ENCODE results near the gene WDR5.

Gene WDR5

DNA sequence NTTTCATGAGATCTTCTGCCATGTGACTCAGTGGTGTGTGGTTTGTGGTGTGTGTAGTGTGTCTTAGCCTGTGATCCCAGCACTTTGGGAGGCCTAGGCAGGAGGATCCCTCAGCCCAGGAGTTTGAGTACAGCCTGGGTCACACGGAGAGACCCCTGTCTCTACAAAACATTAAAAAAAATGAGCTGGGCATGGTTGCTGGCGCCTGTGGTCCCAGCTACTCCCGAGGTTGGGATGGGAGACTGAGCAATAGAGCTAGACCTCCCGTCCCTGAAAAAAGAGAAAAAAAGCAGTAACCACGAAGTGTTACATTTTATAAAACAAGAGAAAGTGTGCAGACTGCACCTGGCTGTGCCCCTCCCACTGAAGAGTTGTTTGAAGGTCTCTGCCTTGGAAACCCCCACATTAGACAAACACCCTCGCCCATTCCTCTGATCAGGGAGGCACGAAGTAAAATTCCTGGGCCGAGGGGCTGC, 49.7 kb downstream of the WDR5 start:
- in situ Hi-C loops (cut with MboI; ENCODE audit: low sequenced_read_pairs) = no loop called here

DNA sequence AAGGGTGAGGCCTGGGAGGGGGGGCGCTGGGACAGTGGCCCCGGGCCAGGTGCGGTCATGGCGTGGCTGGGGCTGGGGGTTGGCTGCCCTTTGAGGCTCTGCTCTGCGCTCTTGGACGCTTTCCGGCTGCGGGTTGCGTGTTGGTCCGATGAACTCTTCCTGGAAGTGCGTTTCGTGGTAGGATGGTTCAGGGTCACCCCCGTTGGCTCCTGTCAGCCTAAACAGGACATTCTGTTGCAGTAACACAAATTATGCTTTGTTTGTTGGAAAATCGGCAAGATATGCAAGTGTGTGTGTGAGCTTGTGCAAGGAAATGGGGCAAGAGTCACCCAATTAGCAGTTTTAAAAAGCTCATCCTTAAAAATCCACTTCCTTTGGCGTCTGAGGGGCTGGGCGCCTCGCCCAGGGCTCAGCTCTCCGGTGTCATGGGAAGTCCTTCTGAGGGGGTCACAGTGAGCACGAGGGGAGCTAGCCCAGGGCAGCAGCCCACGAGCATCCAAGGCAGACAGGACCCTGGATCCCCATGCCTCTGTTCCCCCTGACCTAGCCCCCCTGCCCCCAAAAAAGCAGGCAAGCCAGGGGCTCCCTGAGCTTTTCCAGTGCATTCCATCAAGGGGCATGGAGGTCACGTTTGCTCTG, 50.7 kb downstream of the WDR5 start:
- in situ Hi-C loops (cut with MboI; ENCODE audit: low sequenced_read_pairs) = no loop called here

DNA sequence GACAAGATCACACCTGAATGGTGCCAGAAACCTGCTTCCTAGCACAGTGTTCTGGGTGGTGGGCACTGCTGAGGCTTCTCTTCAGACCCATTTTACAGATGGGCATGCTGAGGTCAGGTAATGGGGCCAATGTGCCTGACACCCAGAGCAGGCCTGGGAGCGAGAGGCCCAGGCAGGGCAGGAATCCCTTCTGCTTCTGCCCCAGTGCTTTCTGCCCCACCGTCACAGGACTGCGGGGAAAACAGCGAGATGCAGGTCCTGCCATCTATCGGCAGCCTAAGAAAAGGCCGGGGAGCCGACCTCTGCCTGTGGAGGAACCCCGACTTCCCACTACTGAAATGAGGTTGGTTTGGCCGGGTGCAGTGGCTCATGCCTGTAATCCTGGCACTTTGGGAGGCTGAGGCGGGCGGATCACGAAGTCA, 51.2 kb downstream of the WDR5 start:
- in situ Hi-C loops (cut with MboI; ENCODE audit: low sequenced_read_pairs) = no loop called here

DNA sequence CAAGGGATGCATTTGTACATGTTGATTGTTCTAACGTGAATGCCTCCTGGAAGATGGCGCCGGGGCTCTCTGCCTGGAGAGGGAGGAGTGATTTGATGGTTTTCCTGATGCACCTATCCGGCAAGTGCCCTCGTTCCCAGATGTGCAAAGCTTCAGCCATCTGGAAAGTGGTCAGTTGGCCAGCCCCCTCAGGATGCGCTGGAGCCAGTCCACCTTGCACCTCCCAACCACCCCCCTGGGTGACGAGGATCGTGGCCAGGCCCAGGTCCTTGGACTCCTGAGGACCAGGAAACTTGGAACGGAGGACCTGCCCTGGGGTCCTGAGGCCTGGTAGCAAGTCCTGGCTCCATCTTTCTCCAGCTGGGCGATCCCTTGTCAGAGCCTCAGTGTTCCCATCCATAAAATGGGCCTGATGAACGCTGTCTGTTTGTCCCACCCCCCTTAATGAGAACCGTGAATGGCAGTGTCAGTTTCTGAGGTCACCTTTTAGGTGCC, 52.1 kb downstream of the WDR5 start:
- in situ Hi-C loops (cut with MboI; ENCODE audit: low sequenced_read_pairs) = no loop called here

DNA sequence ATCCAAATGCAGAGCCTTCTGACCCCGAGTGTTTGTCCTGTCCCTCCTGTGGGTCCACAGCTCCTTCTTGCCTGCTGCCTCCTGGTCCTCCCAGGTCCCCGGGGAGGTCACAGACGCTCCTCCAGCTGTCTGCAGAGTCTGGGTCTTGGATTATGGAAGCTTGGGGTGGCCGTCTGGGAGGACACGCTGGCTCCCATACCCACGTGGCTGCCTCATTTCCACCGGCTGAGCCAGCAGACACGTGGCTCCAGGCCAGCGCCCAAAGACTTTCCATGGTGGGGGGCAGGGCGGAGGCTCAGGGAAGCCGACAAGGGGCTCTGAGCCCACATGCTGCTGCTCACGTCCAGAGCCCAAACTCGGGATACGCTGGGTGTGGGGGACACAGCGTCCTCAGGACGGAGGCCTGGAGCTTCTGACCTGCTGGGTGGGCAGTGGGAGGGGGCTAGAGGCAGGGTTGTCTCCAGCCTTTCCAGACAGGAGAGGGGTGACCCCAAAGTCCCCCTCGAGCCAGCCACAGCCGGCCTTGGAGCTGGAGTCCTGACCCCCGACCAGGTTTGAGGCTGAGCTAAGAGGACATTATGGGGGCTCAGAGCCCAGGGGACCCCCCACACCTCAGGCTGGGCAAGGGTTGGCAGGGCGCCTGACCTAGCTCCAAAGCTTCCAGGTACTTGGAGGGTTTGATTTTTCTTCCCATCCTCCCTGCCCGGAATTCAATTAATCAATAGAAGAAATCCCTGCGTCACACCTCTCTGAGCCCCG, 52.7 kb downstream of the WDR5 start:
- in situ Hi-C loops (cut with MboI; ENCODE audit: low sequenced_read_pairs) = no loop called here

DNA sequence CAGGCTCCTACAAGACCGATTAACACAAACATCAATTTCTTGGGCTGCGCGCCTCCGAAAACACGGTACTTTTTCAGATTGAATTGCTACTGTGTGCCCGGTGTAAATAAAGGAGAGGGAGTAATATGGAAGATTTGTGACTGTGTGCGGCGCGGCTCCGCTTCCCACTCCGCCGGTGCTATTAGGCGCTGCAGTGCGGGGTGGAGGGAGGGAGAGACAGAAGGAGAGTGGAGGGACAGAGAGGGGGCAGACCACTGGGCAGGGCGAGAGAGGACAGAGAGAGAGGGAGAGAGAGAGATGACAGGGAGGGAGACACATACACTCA, 53.2 kb downstream of the WDR5 start:
- in situ Hi-C loops (cut with MboI; ENCODE audit: low sequenced_read_pairs) = no loop called here

DNA sequence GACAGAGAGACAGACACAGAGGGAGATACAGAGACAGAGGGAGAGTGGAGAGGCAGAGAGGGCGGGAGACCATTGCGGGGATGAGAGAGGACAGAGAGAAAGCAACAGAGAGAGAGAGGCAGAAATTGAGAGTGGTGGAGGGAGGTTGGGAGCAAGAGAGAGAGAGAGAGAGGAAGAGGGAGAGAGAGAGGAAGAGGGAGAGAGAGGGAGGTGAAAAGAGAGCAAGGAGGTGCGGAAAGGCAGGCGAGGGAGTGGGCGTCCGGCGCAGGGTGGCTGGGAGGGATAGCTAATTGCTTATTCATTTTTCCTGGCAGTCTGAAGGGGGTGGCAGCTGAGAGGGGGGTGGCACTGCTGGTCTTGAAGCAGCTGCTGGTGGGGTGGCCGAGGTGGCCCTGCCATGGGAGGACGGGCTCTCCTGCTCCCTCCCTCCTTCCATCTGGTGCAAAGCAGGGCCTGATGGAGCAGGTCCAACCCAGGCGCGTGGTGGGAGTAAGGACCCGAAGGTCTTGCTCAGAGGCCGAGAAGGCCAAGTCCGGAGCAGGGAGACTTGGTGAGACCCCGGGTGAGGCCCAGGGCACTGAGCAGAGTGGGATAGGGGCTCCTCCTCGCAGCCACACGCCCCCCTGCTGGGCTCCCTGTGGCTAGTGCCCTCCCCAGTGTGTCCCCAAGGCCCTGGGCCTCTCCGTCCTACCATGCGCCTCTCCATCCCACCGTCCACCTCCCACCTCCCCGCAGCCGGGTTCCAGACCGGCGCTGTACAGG, 53.8 kb downstream of the WDR5 start:
- in situ Hi-C loops (cut with MboI; ENCODE audit: low sequenced_read_pairs) = no loop called here

DNA sequence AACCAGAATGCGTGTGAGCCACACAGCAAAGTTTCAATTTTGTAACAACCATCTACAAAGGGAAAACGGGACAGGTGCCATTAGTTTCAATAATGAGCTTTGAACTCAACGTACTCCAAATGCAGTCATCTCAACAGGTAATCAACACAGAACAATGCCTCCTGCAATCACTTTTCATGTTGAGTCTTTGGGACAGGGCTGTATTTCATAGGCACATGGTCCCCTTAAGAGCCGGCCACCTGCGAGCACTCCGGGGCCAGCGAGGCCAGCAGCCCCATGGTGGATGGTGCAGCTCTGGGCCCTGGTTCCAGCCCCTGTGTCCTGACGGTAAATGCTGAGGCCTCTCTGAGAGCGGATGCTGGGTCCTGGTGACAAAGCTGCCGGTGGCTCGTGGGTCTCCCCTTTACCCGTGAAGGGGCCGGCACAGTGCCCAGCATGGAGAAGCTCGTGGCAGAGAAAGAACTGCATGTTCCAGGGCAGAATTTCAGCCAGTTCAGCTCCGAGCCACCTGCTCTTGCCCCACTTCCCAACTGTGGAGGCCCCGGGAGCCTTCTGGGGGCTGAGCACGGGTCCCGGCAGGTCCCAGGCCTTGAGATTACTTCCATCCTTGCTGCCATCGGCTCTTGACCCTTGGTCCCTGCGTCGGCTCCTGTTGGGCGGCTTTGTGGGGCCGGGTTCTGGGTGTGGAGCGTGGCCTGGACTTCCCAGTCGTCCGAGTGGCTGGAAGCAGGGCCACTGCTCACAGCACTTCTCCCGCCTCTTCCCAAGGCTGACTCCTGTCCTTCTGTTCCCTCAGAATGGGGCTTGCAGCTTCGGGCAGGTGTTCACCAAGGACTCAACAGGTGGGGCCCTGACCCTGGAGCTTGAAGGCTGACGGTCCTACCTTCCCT, 54.6 kb downstream of the WDR5 start:
- in situ Hi-C loops (cut with MboI; ENCODE audit: low sequenced_read_pairs) = no loop called here

DNA sequence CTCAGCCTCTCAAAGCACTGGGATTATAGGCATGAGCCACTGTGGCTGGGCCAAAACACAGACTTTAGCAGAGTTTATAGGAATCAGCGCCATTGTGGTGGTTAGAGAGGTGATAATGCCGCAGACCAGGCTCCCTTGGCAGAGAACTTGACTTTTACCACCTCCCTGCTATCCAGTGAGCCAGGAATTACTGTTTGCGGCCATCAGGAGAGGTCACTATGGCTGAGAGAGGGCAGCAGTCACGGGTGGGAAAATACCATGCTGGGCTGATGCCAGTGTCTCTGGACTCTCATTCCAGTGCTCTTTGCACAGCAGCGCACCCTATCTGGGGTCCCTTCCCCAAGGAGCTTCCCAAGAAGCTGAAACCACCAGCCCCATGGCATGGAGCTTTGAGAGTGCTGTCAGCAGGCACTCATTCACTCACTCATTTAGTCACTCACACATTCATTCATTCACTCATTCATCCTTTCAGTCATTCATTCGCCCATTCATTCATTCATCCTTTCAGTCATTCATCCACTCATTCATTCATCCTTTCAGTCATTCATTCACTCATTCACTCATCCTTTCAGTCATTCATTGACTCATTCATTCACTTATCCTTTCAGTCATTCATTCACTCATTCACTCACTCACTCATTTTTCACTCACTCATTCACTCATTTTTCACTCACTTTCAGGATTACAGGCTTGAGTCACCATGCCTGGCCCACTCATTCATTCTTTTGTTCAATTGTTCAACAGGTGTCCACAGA, 55.8 kb downstream of the WDR5 start:
- in situ Hi-C loops (cut with MboI; ENCODE audit: low sequenced_read_pairs) = no loop called here

DNA sequence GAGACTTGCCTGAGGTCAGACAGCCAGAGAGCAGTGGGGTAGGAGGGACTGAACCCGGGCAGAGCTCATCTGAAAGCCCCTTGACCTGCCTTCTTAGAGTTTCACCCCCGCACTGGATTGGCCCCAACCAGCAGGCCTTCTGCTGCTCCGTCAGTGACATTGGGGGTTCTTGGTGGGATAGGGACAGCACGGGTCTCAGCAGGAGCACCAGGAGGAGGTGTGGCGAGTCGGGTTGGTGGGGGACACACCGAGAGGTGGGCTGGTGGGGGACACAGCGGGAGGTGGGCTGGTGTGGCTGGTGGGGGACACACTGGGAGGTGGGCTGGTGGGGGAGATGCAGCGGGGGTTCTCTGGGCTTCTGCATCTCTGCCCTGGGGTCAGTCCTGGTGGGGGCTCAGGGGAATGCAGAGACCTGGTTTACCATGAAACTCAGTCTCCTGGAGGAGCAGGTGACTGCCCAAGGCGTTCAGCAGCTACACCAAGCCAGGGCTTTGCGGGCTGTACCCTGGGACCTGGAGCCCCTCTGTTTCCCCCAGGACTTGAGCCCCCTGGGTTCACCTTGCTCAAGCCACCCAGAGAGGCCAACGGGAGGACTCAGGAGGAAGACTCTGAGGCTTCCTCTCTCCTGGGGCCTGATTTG, 56.5 kb downstream of the WDR5 start:
- in situ Hi-C loops (cut with MboI; ENCODE audit: low sequenced_read_pairs) = no loop called here

DNA sequence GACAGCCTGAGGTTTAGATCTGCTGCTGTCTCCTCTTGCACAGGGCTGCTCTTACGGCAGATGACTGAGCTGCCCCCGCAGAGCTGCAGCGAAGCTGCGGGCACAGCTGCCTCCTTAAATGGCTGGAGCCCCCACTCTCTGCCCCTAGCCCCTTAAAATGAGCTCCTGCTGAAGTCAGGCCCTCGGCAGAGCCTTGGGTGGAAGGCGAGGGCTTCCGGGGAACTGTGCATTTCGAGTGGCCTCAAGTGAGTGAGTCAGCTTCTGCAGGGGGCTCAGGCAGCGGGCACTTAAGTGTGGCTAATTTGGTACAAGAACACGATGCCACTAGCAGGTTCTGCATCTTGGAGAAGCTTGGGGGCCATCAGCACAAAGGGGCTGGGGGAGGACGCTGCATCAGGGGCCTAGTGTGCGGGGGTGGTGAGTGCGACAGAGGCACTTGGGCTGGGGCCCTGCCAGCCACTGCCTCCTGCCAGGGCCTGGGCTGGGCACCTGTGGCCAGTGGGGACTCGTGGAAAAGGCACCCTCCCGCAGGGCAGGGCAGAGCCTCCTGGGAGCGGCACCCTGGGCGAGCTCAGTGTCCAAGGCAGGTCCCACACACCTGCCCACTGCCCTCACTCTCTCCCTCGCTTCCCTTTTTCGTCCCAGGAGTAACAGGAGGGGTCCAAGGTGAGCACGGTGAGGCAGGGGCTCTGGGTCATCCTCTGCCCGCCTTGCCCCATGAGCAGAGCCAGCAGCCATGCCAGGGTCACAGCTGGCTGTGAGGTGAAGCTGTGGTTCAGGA, 57.3 kb downstream of the WDR5 start:
- in situ Hi-C loops (cut with MboI; ENCODE audit: low sequenced_read_pairs) = no loop called here

DNA sequence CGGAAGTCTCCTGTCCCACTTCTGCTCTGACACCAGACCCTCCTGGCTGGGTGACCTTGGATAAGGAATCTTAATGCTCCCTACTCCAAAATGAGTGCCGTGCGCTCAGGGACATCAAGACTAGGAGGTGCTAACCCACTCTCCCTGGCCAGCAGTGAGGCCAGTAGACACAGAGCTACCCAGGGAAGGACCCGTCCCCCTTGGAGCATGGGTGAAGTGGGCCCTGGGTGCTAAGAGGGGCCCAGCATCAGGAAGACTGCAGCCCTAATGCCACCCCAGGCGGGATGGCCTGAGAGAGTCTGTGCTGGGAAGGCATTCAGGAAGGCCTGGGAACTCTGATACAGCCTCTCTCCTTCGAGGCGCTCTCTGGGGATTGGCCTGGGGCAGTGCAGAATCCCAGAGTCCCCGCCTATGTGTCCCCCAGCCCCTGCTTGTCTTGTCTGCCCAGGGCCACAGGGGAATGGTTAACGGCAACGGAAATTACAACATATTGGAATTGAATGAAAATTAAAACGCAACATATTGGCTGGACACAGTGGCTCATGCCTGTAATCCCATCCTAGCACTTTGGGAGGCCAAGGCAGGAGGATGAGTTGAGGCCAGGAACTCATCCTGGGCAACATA, 58.1 kb downstream of the WDR5 start:
- in situ Hi-C loops (cut with MboI; ENCODE audit: low sequenced_read_pairs) = no loop called here

DNA sequence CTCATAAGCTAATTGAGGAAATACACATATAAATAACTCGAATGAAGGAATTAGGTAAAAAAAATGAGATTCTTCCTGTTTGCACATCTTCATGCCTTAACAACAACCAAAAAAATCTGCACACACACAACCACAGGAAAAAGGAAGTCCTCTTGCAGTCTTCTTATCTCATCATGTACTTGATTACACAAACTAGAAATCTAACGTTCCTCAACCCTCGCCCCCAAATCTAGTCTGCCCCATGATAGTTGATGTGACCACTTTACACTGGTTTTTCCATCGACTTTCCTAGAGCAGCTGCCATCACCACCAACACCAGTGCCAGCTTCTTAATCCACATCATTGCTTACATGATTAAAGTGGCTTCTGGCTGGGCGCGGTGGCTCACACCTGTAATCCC, 59.7 kb downstream of the WDR5 start:
- in situ Hi-C loops (cut with MboI; ENCODE audit: low sequenced_read_pairs) = no loop called here

DNA sequence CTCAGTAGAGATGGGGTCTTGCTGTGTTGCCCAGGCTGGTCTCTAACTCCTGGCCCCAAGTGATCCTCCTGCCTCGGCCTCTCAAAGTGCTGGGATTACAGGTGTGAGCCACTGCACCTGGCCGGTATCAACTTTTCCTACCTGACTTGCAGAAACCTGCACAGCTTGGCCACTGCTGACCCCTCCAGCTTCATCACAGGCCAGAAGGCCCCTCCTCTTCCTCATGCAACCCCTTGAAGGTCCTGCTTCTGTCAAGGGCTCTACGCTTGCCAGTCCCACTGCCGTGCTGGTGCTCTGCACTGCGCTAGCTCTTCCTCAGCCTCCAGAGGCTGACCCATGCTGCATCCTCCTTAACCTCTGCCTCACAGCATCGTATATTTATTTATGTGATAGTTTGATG, 61.0 kb downstream of the WDR5 start:
- in situ Hi-C loops (cut with MboI; ENCODE audit: low sequenced_read_pairs) = no loop called here

DNA sequence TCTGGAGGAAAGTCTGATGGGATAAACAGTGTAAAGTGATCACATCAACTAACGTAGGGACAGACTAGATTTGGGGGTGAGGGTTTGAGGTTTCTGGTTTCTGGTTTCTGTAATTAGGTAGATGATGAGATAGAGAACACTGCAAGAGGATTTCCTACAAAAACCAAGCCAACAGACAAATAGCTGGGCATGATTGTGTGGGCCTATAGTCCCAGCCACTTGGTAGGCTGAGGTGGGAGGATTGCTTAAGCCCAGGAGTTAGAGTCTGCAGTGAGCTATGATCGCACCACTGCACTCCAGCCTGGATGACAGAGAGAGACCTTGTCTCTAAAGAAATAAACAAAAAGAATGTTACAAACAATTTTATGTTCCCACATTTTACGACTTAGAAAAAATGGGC, 62.9 kb downstream of the WDR5 start:
- in situ Hi-C loops (cut with MboI; ENCODE audit: low sequenced_read_pairs) = no loop called here

DNA sequence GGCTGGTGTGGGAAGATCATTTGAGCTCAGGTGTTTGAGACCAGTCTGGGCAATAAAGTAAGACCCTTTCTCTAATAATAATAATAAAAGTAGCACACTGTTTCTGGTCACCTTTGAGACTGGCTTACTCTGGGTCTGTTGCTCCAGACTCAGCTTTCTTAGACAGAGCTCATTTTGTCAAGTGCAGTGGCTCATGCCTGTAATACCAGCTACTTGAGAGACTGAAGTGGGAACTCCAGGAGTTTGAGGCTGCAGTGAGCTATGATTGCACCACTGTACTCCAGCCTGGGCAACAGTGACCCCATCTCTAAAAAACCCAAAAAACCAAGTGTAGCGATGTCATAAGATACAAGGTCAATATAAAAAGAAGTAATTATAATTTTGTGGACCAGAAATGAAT, 64.8 kb downstream of the WDR5 start:
- in situ Hi-C loops (cut with MboI; ENCODE audit: low sequenced_read_pairs) = no loop called here

DNA sequence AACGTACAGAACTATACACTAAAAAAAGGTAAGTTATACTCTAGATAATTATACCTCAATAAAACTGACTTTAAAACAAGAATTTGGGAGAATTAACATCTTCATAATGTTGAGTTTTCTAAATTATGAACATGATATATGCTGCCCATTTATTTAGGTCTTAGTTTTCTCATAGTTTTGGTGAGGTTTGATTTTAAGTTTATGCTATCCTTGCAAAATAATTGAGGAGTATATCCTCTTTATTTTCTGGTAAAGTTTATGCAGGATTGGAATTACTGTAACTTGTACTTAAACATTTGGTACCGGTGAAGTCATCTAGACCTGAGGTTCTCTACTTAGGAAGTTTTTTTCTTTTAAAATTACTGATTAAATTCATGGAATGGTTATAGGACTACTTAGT, 67.3 kb downstream of the WDR5 start:
- in situ Hi-C loops (cut with MboI; ENCODE audit: low sequenced_read_pairs) = no loop called here

DNA sequence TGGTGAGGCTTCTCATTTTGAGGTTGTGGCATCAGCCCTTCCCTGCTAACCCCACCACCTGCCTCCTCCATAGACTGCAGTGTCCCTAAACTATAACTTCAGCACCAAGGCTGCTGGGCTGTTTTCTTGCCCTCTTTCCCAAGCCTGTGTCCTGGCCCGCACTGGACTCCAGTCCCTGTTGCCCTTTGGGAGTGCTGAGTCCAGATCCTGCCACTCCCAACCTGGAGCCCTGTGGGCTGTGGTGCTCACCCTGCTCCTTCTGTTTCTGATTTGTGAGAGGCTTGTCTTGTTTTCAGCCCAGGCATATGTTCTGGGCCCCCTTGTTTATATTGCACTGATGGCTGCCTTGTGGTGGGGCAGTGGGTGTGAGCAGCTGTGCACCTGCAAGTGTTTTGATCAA, 68.2 kb downstream of the WDR5 start:
- in situ Hi-C loops (cut with MboI; ENCODE audit: low sequenced_read_pairs) = no loop called here
